Esophagus muscularis mucosa (tissue), 4 donors: ENCODE results near the gene SAMD1. TPM values are rescaled to one million over a fixed set of nuclear protein-coding genes. Genes with fewer than 3 reads are reported as not detected.

Source experiments
- DNase-seq: peaks from one replicate; pipeline ENCODE4 v3.0.0-alpha.2; 2017; ENCODE audit errors: extremely low spot score
- H3K27ac ChIP-seq, 4 donors: fragments of 200-600 bp; sonication (generic); replicated peaks in 1 of 4; 1 replicate in 3 of 4; 2 replicates in 1 of 4; pipeline ENCODE4 v1.5.1; 2016 to 2019; ENCODE audit warnings: mild to moderate bottlenecking in 1 of 4
- H3K27me3 ChIP-seq, 4 donors: fragments of 200-600 bp; sonication (generic); one replicate each; pipeline versions ENCODE4 v1.5.1 to v1.6.0; 2016 to 2019
- H3K36me3 ChIP-seq, 4 donors: fragments of 200-600 bp; sonication (generic); one replicate each; pipeline ENCODE4 v1.5.1; 2016 to 2019
- H3K4me1 ChIP-seq, 4 donors: fragments of 200-600 bp; sonication (generic); one replicate each; pipeline ENCODE4 v1.5.1; 2016 to 2019
- H3K4me3 ChIP-seq, 4 donors: fragments of 200-600 bp; sonication (generic); 1 replicate in 2 of 4; 2 replicates in 2 of 4; pipeline ENCODE4 v1.5.1; 2016 to 2019; ENCODE audit warnings: mild to moderate bottlenecking in 4 of 4, moderate library complexity in 1 of 4
- H3K9me3 ChIP-seq, 4 donors: fragments of 200-600 bp; sonication (generic); 1 replicate in 3 of 4; 2 replicates in 1 of 4; pipeline ENCODE4 v1.5.1; 2016 to 2019
- CTCF ChIP-seq, 3 experiments: fragments of 200-600 bp in 2 of 3; fragments of 450-650 bp in 1 of 3; sonication (generic) in 2 of 3; IDR thresholded peaks; one replicate each; pipeline ENCODE4 v1.5.1; 2017 to 2019; ENCODE audit warnings: antibody characterized with exemption in 3 of 3, mild to moderate bottlenecking in 2 of 3, moderate library complexity in 1 of 3
- EP300 ChIP-seq: sonication (generic); formaldehyde crosslinking; IDR thresholded peaks from one replicate; pipeline ENCODE4 v1.6.1; 2017; ENCODE audit warnings: antibody characterized with exemption
- POLR2A ChIP-seq: fragments of 450-650 bp; IDR thresholded peaks from one replicate; pipeline ENCODE4 v1.6.1; 2017; ENCODE audit warnings: antibody characterized with exemption, moderate library complexity, mild to moderate bottlenecking, low read depth
- POLR2AphosphoS5 ChIP-seq, 2 donors: sonication (generic); formaldehyde crosslinking; IDR thresholded peaks; one replicate each; pipeline ENCODE4 v1.6.1; 2017; ENCODE audit warnings: antibody characterized with exemption in 2 of 2
- WGBS: methylation state at CpG from one replicate; pipeline ENCODE4 v1.1.5; 2018; 5-methylcytosine and 5-hydroxymethylcytosine counted together
- intact Hi-C: fragments of 100-400 bp; cut with DNase I; formaldehyde crosslinking; loops from one replicate; pipeline ENCODE4 v1.15.1; 2023
- total RNA-seq, 4 donors: library from RNA; depleted of rRNA; stranded (reverse); fragments of >200 nt; gene quantifications; one replicate each; pipeline versions ENCODE4 v1.1.0 to v1.2.1, GENCODE V29; 2016

SAMD1 gene
- total RNA-seq, 4 donors from 2014 or later = 24.1 to 75.6 (median 48.8) TPM

DNA sequence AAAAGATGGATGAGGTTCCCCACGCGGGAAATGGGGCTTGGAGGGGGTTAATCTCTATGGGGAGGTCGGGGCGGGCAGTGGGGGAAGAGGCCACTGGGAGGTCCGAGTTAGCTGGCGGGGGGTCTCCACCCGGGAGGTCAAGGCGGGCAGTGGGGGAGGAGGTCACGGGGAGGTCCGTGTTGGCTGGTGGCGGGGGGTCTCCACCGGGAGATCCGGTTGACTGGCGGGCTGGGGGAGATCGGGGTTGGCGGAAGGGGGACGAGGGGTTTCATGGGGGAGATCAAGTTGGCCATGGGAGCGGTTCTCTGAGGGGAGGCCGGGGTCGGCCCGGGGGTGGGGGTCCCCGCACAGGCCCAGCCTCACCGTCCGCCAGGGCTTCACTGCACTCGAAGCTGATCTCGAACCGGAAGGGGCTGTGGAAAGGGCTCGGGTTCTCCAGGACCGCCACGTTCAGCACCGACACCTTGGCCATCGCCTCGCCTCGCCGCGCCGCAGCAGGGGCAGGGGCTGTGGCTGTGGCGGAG lies 45.5 kb upstream of the SAMD1 start:
- Histone ChIP-seq H3K27me3 (no peaks in the 10 kb centered on the region), H3K4me3 (peak overlapping the region; percentile 56 to 74 (median 67)), H3K4me1 (peaks cover 26 to 35% (median 33%) of the 10 kb centered on the region in 4 donors), H3K27ac (peak overlapping the region in 3 of 4 donors; percentile 59 to 85 (median 78)), H3K9me3 (no peaks in the 10 kb centered on the region), H3K36me3 (no peaks in the 10 kb centered on the region)
- intact Hi-C loops = loop anchor here (5.0 kb wide), 1 partner anchor 64 kb away; the partner anchor contains the start of gene MISP3
- 4% methylated on average over 17 of the region's 38 CpGs for WGBS
- DNase-seq = no peak
- TF ChIP-seq POLR2A (no peak), POLR2AphosphoS5 (IDR thresholded peaks at IDR 0.05) (no peak), EP300 (no peak), CTCF (IDR thresholded peaks at IDR 0.05) (no peak)

- no peak for DNase-seq
- TF ChIP-seq POLR2AphosphoS5 (IDR thresholded peaks at IDR 0.05) (no peak), EP300 (no peak), POLR2A (no peak), CTCF (IDR thresholded peaks at IDR 0.05) (no peak)
- no peaks in the 10 kb centered on the region for H3K36me3 ChIP-seq
- H3K4me1 ChIP-seq = peaks cover 26 to 35% (median 33%) of the 10 kb centered on the region in 4 donors
- no peak overlapping the region for H3K27ac ChIP-seq
- no peaks in the 10 kb centered on the region for H3K27me3 ChIP-seq
- H3K4me3 ChIP-seq = no peak overlapping the region
- WGBS = 48% methylated on average over 6 of the region's 6 CpGs
- no peaks in the 10 kb centered on the region for H3K9me3 ChIP-seq
- intact Hi-C loops = loop anchor here (5.0 kb wide), 1 partner anchor 63 kb away; the partner anchor contains the start of gene MISP3
Measured at GRCh38 chr19:14135355-14135754, 44.8 kb upstream of the SAMD1 start.

DNA sequence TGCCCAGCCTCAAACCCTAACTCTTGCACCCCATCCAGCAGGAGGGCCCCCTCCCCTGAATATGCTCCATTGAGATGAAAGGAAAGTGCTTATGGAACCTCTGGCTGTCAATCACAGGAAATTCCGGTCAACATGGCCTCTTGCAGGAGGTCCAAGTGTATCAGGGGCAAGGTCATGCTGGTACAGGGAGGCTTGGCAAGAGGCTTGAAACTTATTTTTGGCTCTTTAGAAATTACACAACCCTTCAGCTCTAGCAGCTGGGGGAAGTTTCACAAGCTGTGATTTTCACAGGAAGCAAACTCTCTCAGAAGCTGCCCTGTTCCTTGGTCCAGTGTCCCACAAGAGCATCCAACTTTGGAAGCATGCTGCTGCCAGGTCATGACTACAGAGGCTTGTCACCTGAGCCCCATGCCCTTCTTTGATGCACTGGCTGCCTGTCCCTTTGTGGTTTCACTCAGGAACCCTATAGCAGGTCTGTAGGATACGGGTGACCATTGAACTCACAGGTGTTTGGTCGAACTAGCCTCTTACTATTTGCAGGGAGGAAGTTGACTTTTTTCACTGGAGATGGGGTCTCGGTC lies 37.5 kb upstream of the SAMD1 start:
- intact Hi-C loops = no loop called here
- Histone ChIP-seq H3K4me3 (no peak overlapping the region), H3K4me1 (peaks cover 0 to 15% (median 0%) of the 10 kb centered on the region in 4 donors), H3K36me3 (no peaks in the 10 kb centered on the region), H3K9me3 (no peaks in the 10 kb centered on the region), H3K27me3 (no peaks in the 10 kb centered on the region), H3K27ac (no peak overlapping the region)
- 79% methylated on average over 4 of the region's 4 CpGs for WGBS
- DNase-seq = no peak
- TF ChIP-seq CTCF (IDR thresholded peaks at IDR 0.05) (no peak), POLR2A (no peak), EP300 (no peak), POLR2AphosphoS5 (IDR thresholded peaks at IDR 0.05) (no peak)

DNA sequence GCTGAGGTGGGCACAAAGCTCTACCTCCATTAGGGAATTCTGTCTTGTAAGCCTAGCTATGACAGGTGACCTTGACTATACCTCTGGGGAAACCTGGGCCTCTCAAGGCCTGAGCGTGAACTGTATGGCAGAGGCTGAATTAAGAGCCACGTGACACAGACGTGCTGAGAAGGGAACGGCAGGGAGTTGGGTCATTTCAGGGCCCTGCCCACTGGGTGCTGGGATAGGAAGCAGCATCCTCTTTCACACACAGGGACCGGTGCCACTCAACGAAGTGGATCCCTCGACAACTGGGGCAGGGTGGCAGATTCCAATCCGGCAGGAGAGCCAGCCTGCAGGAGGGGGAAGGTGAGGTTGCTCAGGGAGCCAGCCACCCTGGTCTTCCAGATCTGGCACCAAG lies 36.6 kb upstream of the SAMD1 start:
- 87% methylated on average over 8 of the region's 8 CpGs for WGBS

More for the DNA sequence above, 36.6 kb upstream of the SAMD1 start:
- intact Hi-C loops = no loop called here
- no peaks in the 10 kb centered on the region for H3K27me3 ChIP-seq
- H3K27ac ChIP-seq = no peak overlapping the region
- no peak for TF ChIP-seq POLR2AphosphoS5 (IDR thresholded peaks at IDR 0.05)
- TF ChIP-seq CTCF (IDR thresholded peaks at IDR 0.05) = no peak
- no peak for TF ChIP-seq EP300
- TF ChIP-seq POLR2A = no peak
- H3K9me3 ChIP-seq = no peaks in the 10 kb centered on the region
- peaks cover 0 to 15% (median 0%) of the 10 kb centered on the region in 4 donors for H3K4me1 ChIP-seq
- H3K36me3 ChIP-seq = no peaks in the 10 kb centered on the region
- no peak for DNase-seq
- no peak overlapping the region for H3K4me3 ChIP-seq
